NT2/D1 (cell line): ENCODE data around the gene ZBTB16.

Experiments
- SUZ12 ChIP-seq: IDR thresholded peaks from 2 replicates; pipeline ENCODE4 v1.6.1; 2011; ENCODE audit not compliant: insufficient read length, insufficient read depth; ENCODE audit errors: extremely low read depth
- YY1 ChIP-seq: IDR thresholded peaks from 2 replicates; pipeline ENCODE4 v1.6.1; 2011; ENCODE audit not compliant: insufficient read length, insufficient read depth
- ZNF274 ChIP-seq: IDR thresholded peaks from 2 replicates; pipeline ENCODE4 v1.6.1; 2011; ENCODE audit warnings: mild to moderate bottlenecking, low read depth, low read length

DNA sequence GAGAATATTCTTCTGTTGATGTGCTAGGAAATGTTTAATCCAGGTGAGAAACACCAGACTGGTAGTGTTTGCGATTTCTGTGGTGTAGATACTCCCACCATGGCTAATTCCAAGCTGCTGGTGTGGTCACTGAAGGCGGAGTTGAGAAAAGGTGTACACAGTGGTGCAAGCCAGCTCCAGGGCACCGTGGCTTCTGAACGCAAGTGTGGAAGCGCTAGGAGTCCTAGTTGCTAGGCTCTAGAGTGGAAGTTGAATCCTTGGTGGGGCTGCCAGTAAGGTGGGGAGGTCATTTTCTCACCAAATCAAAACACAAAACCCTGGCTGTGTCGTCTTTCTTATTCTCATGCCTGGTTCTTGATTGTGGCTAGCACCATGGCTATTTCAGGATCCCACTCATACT is 61.6 kb downstream of the ZBTB16 start:
- TF ChIP-seq SUZ12 = no peak
- TF ChIP-seq ZNF274 = no peak
- TF ChIP-seq YY1 = no peak
